ENCODE data around the gene AKT3. TPM values are rescaled to one million over a fixed set of nuclear protein-coding genes. Genes with fewer than 3 reads are reported as not detected.

Gene AKT3
- total and polyA plus RNA-seq, 2 of the 8 experiments (the other 6 are each of a cell fraction or from before 2014, with no cell fraction given): 6.0 to 36.4 TPM

DNA sequence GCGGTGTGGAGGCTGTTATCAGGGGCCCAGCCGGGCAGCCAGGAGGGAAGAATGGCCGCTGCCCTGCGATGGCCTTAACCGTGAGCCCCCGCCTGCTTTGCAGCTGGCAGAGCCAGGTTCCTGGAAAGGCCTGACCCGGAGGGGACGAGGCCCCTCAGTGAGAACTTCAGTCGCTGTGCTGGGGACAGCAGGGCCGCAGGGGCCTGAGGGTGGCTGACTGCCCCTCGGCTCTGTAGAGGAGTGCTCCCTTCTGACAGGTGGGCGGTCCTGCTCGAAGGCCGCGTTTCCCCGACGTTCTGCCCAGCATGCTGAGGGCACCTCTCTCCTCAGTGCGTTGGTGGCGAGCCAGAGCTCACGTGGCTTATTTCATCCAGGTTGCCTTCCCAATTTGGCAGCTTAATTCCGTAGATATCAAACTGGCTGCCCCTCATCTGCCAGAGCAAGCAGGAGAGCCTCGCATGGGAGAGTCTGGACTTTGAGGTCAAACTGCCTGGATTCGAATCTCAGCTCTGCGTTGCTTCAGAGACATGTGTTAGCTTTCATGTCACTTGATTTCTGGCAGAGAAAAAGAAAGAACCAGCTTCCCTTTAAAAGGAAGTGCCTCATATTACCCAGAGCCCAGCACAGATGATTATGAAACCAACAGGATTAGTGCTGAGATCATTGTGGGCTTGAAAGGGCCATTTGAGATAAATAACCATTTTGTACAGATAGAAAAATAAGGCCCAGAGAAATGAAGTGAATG is 354.4 kb downstream of the AKT3 start:
- no peaks in the 10 kb centered on the region for H4K20me1 ChIP-seq (replicated peaks in 1 of 2; ENCODE audit: control insufficient read depth in 1 of 2, insufficient read depth in 2 of 2, low read length in 2 of 2)
- H3K36me3 ChIP-seq (ENCODE audit: control insufficient read depth in 2 of 4, insufficient read depth in 4 of 4, low read length in 3 of 4): no peaks in the 10 kb centered on the region
- H2BK12ac ChIP-seq (ENCODE audit: low read depth, low read length): peak overlapping the region; percentile 56; the same call in 1 of the 2 replicates
- H3K27ac ChIP-seq (ENCODE audit: low read depth, low read length): no peak overlapping the region
- TF ChIP-seq, protein P1, sequence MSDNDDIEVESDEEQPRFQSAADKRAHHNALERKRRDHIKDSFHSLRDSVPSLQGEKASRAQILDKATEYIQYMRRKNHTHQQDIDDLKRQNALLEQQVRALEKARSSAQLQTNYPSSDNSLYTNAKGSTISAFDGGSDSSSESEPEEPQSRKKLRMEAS (IDR thresholded peaks at IDR 0.05): 0 out of 2 replicates have a peak, but pooled peaks have one; percentile 22
- no peak for TF ChIP-seq CTBP2 (IDR thresholded peaks at IDR 0.05; ENCODE audit: borderline replicate concordance, insufficient read depth, insufficient read length, low read length)
- H3K79me2 ChIP-seq (ENCODE audit: control insufficient read depth in 1 of 2, insufficient read depth in 2 of 2, low read length in 2 of 2): no peaks in the 10 kb centered on the region
- 0 out of 2 replicates have a peak overlapping the region, but pooled peaks have one; percentile 2 for H2BK15ac ChIP-seq (ENCODE audit: low read length)
- CTCF ChIA-PET (ENCODE audit: partially characterized antibody): interaction anchor here (1.0 to 1.2 kb wide), 2 partner anchors 12 to 152 kb away, joined by 3 to 5 read pairs; no protein-coding TSS in a partner anchor
- no peak overlapping the region for H3K4ac ChIP-seq (replicated peaks; ENCODE audit: insufficient read length, low read depth, low read length)
- H3K9me3 ChIP-seq (ENCODE audit: insufficient read depth in 2 of 2, low read depth in 1 of 2, low read length in 1 of 2): no peaks in the 10 kb centered on the region; a peak in 1 of 4 replicates
- peaks cover 8 to 26% (median 20%) of the 10 kb centered on the region in 4 experiments for H3K4me1 ChIP-seq (replicated peaks in 1 of 4; ENCODE audit: control insufficient read depth in 3 of 4, insufficient read depth in 4 of 4, low read length in 3 of 4)
- no peak overlapping the region for H3K56ac ChIP-seq (replicated peaks; ENCODE audit: insufficient read length, low read depth, low read length)
- H3K4me3 ChIP-seq (ENCODE audit: extremely low read depth in 1 of 4, insufficient read depth in 2 of 4, low read depth in 3 of 4, low read length in 4 of 4): no peak overlapping the region
- H4K8ac ChIP-seq (ENCODE audit: extremely low read depth, insufficient read depth, low read length): no peak overlapping the region; the same call in 1 of the 2 replicates
- 90% methylated on average over 23 of the region's 24 CpGs; no CpG with 5 or more reads in 1 of the 2 experiments for WGBS, 2 experiments (ENCODE audit: extremely low coverage in 1 of 2, insufficient coverage in 1 of 2, insufficient read length in 1 of 2, insufficient replicate concordance in 2 of 2, low coverage in 1 of 2, low lambda C conversion rate in 2 of 2, missing lambda C conversion rate in 1 of 2)
- no peaks in the 10 kb centered on the region for H3K79me1 ChIP-seq (ENCODE audit: low read depth, low read length)
- H3K27me3 ChIP-seq (replicated peaks in 1 of 4; ENCODE audit: control insufficient read depth in 3 of 4, extremely low read depth in 1 of 4, insufficient read depth in 3 of 4, low read length in 3 of 4): no peaks in the 10 kb centered on the region
- H4K91ac ChIP-seq (replicated peaks; ENCODE audit: insufficient read length, low read length): peak overlapping the region; percentile 20
- no peak overlapping the region for H3K18ac ChIP-seq (ENCODE audit: extremely low read depth, low read length)
- no peak overlapping the region for H3K14ac ChIP-seq (ENCODE audit: insufficient read length)
- H3K9ac ChIP-seq (replicated peaks in 1 of 4; ENCODE audit: extremely low read depth in 1 of 4, low read depth in 3 of 4, low read length in 3 of 4): peak overlapping the region in 2 of 4 experiments; percentile 20 to 31; a peak in 2 of 7 replicates
- no peak overlapping the region for H4K5ac ChIP-seq (ENCODE audit: insufficient read length, low read depth, low read length)
- no peak overlapping the region for H3K4me2 ChIP-seq (ENCODE audit: insufficient read depth in 1 of 2, low read depth in 2 of 2, low read length in 2 of 2)
- no peak overlapping the region for H2AFZ ChIP-seq (ENCODE audit: low read length)
- POLR2A ChIA-PET (ENCODE audit: partially characterized antibody): interaction anchor here (1.3 kb wide), 1 partner anchor 13 kb away, joined by 3 read pairs; no protein-coding TSS in a partner anchor
- no peak overlapping the region for H2BK120ac ChIP-seq (replicated peaks; ENCODE audit: low read depth, low read length)
- DNase-seq (ENCODE audit: low read depth in 1 of 2, low spot score in 2 of 2) (no peak), FAIRE-seq (no peak)
- H2BK20ac ChIP-seq (ENCODE audit: low read length): no peak overlapping the region
- peak overlapping the region; percentile 75; the same call in 1 of the 2 replicates for H2AK5ac ChIP-seq (ENCODE audit: low read depth, low read length)
- no peak overlapping the region for H3K23ac ChIP-seq (ENCODE audit: insufficient read length)
- no peaks in the 10 kb centered on the region for H3K23me2 ChIP-seq (ENCODE audit: low read depth, low read length)
- H2BK5ac ChIP-seq (ENCODE audit: low read depth, low read length): peak overlapping the region; percentile 35; the same call in 1 of the 2 replicates

Data from H1 (cell line).